Right kidney (tissue), 1 donor: Measurements from ENCODE around the gene TMEM147.

Experiments
- DNase-seq: peaks from one replicate; pipeline ENCODE4 v3.0.0-alpha.2; 2016

Gene TMEM147

GRCh38 chr19:35516310-35516709, 29.1 kb upstream of the TMEM147 start:
- DNase-seq = no peak

GRCh38 chr19:35517342-35517741, 28.1 kb upstream of the TMEM147 start:
- DNase-seq = no peak

- DNase-seq = no peak
These were observed 27.1 kb upstream of the TMEM147 start for GRCh38 chr19:35518313-35518712.

GRCh38 chr19:35519291-35519690, 26.1 kb upstream of the TMEM147 start:
- DNase-seq = no peak

- DNase-seq = no peak
These were observed 24.2 kb upstream of the TMEM147 start for GRCh38 chr19:35521124-35521743.

GRCh38 chr19:35522745-35523327, 22.6 kb upstream of the TMEM147 start:
- DNase-seq = no peak

GRCh38 chr19:35524181-35524837, 21.1 kb upstream of the TMEM147 start:
- DNase-seq = no peak

GRCh38 chr19:35525873-35526272, 19.6 kb upstream of the TMEM147 start:
- DNase-seq = no peak

- DNase-seq = no peak
These were observed 17.0 kb upstream of the TMEM147 start, which contains the start of gene SBSN for GRCh38 chr19:35528218-35529038. SBSN (minus strand) TSS chr19:35528311; CDS start chr19:35528281, 30 bp downstream.

- DNase-seq = no peak
These were observed 15.9 kb upstream of the TMEM147 start for GRCh38 chr19:35529241-35530218.

- no peak for DNase-seq
These were observed 14.1 kb upstream of the TMEM147 start for GRCh38 chr19:35531291-35531690.

GRCh38 chr19:35533201-35533821, 12.1 kb upstream of the TMEM147 start, which contains the start of gene GAPDHS:
GAPDHS (plus strand) TSS chr19:35533456; CDS start chr19:35533528, 72 bp downstream.
- no peak for DNase-seq

GRCh38 chr19:35533822-35534392, 11.5 kb upstream of the TMEM147 start:
- no peak for DNase-seq

- no peak for DNase-seq
These were observed 10.5 kb upstream of the TMEM147 start for GRCh38 chr19:35534803-35535480.

- DNase-seq = no peak
These were observed 6.1 kb upstream of the TMEM147 start for GRCh38 chr19:35539314-35539713.

GRCh38 chr19:35539850-35540249, 5.6 kb upstream of the TMEM147 start:
- DNase-seq = no peak

GRCh38 chr19:35540356-35540927, 5.0 kb upstream of the TMEM147 start:
- no peak for DNase-seq

- DNase-seq = no peak
These were observed 3.2 kb upstream of the TMEM147 start for GRCh38 chr19:35542209-35542608.

- no peak for DNase-seq
These were observed 1.9 kb upstream of the TMEM147 start for GRCh38 chr19:35543280-35544109.
